GM11168 (cell line): ENCODE results near the gene KCNA5.

Source experiments
- in situ Hi-C: fragments of 300-500 bp; cut with MboI; formaldehyde crosslinking; loops from one replicate; pipeline ENCODE4 v1.12.0; 2022; ENCODE audit warnings: low sequenced_read_pairs; ENCODE audit not compliant: unreplicated experiment

Gene KCNA5

GRCh38 chr12:5026342-5026938 lies 17.2 kb upstream of the KCNA5 start:
- in situ Hi-C loops: no loop called here

- in situ Hi-C loops: no loop called here
Observed at GRCh38 chr12:5027046-5027821, 16.4 kb upstream of the KCNA5 start.

- in situ Hi-C loops: no loop called here
Observed at GRCh38 chr12:5030066-5030465, 13.6 kb upstream of the KCNA5 start.

- in situ Hi-C loops: no loop called here
Observed at GRCh38 chr12:5031242-5031641, 12.4 kb upstream of the KCNA5 start.

GRCh38 chr12:5031958-5032357 lies 11.7 kb upstream of the KCNA5 start:
- in situ Hi-C loops: no loop called here

GRCh38 chr12:5032821-5033220 lies 10.9 kb upstream of the KCNA5 start:
- in situ Hi-C loops: no loop called here

- in situ Hi-C loops: no loop called here
Observed at GRCh38 chr12:5033883-5034282, 9.8 kb upstream of the KCNA5 start.

- in situ Hi-C loops: no loop called here
Observed at GRCh38 chr12:5034603-5035002, 9.1 kb upstream of the KCNA5 start.

GRCh38 chr12:5035618-5036017 lies 8.1 kb upstream of the KCNA5 start:
- in situ Hi-C loops: no loop called here

- in situ Hi-C loops: no loop called here
Observed at GRCh38 chr12:5036031-5036430, 7.6 kb upstream of the KCNA5 start.

GRCh38 chr12:5037795-5038357 lies 5.8 kb upstream of the KCNA5 start:
- in situ Hi-C loops: no loop called here

- in situ Hi-C loops: no loop called here
Observed at GRCh38 chr12:5038781-5039311, 4.8 kb upstream of the KCNA5 start.

GRCh38 chr12:5039815-5040214 lies 3.9 kb upstream of the KCNA5 start:
- in situ Hi-C loops: no loop called here

GRCh38 chr12:5040368-5040767 lies 3.3 kb upstream of the KCNA5 start:
- in situ Hi-C loops: no loop called here

- in situ Hi-C loops: no loop called here
Observed at GRCh38 chr12:5044420-5045295, 979 bp downstream of the KCNA5 start.

- in situ Hi-C loops: no loop called here
Observed at GRCh38 chr12:5047094-5047493, 3.4 kb downstream of the KCNA5 start.

- in situ Hi-C loops: no loop called here
Observed at GRCh38 chr12:5047729-5048128, 4.0 kb downstream of the KCNA5 start.

- in situ Hi-C loops: no loop called here
Observed at GRCh38 chr12:5050542-5050941, 6.9 kb downstream of the KCNA5 start.

GRCh38 chr12:5051334-5051733 lies 7.7 kb downstream of the KCNA5 start:
- in situ Hi-C loops: no loop called here

GRCh38 chr12:5051913-5052312 lies 8.2 kb downstream of the KCNA5 start:
- in situ Hi-C loops: no loop called here

GRCh38 chr12:5052348-5052747 lies 8.7 kb downstream of the KCNA5 start:
- in situ Hi-C loops: no loop called here
